Ishikawa (cell line): ENCODE results near the gene SLC22A14.
A peak's percentile ranks its signal among the peaks of the same experiment; 100 is the strongest.

Experiments
- CEBPB ChIP-seq: IDR thresholded peaks from 2 replicates; pipeline ENCODE4 v1.6.1; 2012
- CREB1 ChIP-seq: IDR thresholded peaks from 2 replicates; pipeline ENCODE4 v1.6.1; 2012; ENCODE audit warnings: low read depth
- EGR1 ChIP-seq: IDR thresholded peaks from 2 replicates; pipeline ENCODE4 v1.6.1; 2012
- EP300 ChIP-seq: IDR thresholded peaks from 2 replicates; pipeline ENCODE4 v1.6.1; 2012; ENCODE audit warnings: borderline replicate concordance
- FOXM1 ChIP-seq: IDR thresholded peaks from 2 replicates; pipeline ENCODE4 v1.6.1; 2012; ENCODE audit warnings: low read depth, borderline replicate concordance
- NFIC ChIP-seq: IDR thresholded peaks from 2 replicates; pipeline ENCODE4 v1.6.1; 2012
- RAD21 ChIP-seq: IDR thresholded peaks from 2 replicates; pipeline ENCODE4 v1.6.1; 2012; ENCODE audit warnings: low read depth
- TAF1 ChIP-seq: IDR thresholded peaks from 2 replicates; pipeline ENCODE4 v1.6.1; 2012; ENCODE audit warnings: low read depth, mild to moderate bottlenecking
- TCF12 ChIP-seq: IDR thresholded peaks from 2 replicates; pipeline ENCODE4 v1.6.1; 2012; ENCODE audit warnings: low read depth
- TEAD4 ChIP-seq: IDR thresholded peaks from 2 replicates; pipeline ENCODE4 v1.6.1; 2012
- YY1 ChIP-seq: IDR thresholded peaks from 2 replicates; pipeline ENCODE4 v1.6.1; 2012; ENCODE audit warnings: low read depth
- ZBTB7A ChIP-seq: IDR thresholded peaks from 2 replicates; pipeline ENCODE4 v1.6.1; 2012; ENCODE audit warnings: low read depth
- TF ChIP-seq, protein P1 (sequence below): IDR thresholded peaks from 2 replicates; pipeline ENCODE4 v1.6.1; 2012; ENCODE audit warnings: low read depth, mild to moderate bottlenecking
- TF ChIP-seq, protein P2 (sequence below): IDR thresholded peaks from 2 replicates; pipeline ENCODE4 v1.6.1; 2012
- TF ChIP-seq, protein P3 (sequence below): IDR thresholded peaks from 2 replicates; pipeline ENCODE4 v1.6.1; 2012

SLC22A14 gene, protein sequence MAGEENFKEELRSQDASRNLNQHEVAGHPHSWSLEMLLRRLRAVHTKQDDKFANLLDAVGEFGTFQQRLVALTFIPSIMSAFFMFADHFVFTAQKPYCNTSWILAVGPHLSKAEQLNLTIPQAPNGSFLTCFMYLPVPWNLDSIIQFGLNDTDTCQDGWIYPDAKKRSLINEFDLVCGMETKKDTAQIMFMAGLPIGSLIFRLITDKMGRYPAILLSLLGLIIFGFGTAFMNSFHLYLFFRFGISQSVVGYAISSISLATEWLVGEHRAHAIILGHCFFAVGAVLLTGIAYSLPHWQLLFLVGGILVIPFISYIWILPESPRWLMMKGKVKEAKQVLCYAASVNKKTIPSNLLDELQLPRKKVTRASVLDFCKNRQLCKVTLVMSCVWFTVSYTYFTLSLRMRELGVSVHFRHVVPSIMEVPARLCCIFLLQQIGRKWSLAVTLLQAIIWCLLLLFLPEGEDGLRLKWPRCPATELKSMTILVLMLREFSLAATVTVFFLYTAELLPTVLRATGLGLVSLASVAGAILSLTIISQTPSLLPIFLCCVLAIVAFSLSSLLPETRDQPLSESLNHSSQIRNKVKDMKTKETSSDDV

DNA sequence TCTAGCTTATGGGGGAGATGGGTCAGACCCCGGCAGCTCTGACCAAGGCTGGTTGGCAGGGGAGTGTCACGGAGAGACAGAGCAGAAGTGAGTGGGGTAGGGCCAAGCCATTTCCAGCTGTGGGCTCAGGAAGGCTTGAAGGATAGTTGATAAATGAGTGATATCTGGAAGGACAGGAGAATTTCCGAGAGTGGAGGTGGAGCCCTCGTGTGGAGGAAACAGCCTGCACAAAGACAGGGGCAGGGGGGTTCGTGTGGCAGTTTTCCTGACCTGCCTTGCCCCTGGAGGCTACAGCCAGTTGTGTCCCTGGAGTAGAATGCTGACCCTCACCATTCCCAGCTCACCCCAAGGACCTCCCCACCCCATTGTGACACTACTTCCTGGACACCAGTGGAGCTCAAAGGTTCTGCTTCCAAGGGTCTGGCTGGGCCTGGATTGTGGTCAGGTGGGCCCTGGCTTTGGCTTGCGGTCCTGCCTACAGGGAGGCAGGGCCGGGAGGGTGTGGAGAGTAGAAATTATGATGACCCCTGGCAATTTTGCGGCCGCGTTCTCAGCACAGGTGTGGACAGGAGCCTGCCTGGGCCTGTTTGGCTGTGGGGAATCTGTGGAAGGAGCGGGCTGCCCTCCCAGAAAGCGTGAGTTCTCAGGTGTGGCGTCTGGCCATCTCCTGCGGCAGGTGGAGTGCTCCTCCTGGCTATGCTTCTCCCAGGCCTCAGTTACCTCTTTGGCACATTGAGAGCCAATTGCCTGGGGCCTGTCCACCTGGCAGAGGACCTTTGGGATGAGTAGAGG lies at the start of gene SLC22A14:
SLC22A14 (plus strand) TSS at position 400 of the 792 bp plus-strand sequence. CDS start 23,733 bp downstream, outside the sequence.
- no peak for TF ChIP-seq TCF12
- peak; percentile 16; the same call in 1 of the 2 replicates for TF ChIP-seq RAD21

DNA sequence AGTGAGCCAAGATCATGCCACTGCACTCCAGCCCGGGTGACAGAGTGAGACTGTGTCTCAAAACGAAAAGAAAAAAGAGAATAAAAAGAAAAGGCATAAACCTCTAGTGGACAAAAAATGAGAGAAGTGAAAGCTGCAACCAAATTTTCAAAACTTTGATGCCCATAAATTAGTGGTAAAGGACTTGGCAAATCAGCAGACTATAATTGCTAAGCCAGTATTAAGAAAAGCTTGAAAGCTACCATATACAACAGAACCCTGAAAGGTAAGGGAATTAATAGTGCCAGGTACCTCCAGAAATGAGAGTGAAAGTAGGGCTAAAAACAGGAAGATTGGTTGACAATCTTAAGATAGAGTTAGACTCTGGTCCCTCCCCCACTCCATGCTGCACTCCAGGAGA lies 49.4 kb upstream of the SLC22A14 start:
- TF ChIP-seq CREB1 (no peak), TAF1 (no peak), EGR1 (no peak), RAD21 (no peak), FOXM1 (no peak), TEAD4 (no peak), TCF12 (no peak), CEBPB (no peak), NFIC (no peak), EP300 (no peak), ZBTB7A (no peak), YY1 (no peak)
- TF ChIP-seq, protein P1, sequence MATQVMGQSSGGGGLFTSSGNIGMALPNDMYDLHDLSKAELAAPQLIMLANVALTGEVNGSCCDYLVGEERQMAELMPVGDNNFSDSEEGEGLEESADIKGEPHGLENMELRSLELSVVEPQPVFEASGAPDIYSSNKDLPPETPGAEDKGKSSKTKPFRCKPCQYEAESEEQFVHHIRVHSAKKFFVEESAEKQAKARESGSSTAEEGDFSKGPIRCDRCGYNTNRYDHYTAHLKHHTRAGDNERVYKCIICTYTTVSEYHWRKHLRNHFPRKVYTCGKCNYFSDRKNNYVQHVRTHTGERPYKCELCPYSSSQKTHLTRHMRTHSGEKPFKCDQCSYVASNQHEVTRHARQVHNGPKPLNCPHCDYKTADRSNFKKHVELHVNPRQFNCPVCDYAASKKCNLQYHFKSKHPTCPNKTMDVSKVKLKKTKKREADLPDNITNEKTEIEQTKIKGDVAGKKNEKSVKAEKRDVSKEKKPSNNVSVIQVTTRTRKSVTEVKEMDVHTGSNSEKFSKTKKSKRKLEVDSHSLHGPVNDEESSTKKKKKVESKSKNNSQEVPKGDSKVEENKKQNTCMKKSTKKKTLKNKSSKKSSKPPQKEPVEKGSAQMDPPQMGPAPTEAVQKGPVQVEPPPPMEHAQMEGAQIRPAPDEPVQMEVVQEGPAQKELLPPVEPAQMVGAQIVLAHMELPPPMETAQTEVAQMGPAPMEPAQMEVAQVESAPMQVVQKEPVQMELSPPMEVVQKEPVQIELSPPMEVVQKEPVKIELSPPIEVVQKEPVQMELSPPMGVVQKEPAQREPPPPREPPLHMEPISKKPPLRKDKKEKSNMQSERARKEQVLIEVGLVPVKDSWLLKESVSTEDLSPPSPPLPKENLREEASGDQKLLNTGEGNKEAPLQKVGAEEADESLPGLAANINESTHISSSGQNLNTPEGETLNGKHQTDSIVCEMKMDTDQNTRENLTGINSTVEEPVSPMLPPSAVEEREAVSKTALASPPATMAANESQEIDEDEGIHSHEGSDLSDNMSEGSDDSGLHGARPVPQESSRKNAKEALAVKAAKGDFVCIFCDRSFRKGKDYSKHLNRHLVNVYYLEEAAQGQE: no peak
- TF ChIP-seq, protein P2, sequence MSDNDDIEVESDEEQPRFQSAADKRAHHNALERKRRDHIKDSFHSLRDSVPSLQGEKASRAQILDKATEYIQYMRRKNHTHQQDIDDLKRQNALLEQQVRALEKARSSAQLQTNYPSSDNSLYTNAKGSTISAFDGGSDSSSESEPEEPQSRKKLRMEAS: no peak
- TF ChIP-seq, protein P3, sequence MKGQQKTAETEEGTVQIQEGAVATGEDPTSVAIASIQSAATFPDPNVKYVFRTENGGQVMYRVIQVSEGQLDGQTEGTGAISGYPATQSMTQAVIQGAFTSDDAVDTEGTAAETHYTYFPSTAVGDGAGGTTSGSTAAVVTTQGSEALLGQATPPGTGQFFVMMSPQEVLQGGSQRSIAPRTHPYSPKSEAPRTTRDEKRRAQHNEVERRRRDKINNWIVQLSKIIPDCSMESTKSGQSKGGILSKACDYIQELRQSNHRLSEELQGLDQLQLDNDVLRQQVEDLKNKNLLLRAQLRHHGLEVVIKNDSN: no peak

DNA sequence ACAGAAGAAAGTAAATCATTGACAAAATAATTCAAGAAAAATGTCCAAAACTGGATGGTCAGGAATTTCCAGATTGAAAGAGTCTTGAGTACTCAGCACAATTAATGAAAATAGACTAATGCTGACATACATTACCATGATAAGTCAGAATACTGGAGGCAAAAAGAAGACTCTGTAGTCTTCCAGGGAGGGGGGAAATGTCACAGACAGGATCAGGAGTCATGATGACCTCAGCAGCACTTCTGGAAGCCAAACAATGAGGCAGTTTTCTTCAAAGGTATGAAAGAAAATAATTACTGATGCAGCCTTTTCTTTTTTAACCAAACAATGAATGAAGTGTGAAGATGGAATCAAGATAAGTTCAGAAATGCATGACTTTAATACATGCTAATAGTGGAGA lies 46.6 kb upstream of the SLC22A14 start:
- TF ChIP-seq EGR1 (no peak), TCF12 (no peak), NFIC (no peak)

DNA sequence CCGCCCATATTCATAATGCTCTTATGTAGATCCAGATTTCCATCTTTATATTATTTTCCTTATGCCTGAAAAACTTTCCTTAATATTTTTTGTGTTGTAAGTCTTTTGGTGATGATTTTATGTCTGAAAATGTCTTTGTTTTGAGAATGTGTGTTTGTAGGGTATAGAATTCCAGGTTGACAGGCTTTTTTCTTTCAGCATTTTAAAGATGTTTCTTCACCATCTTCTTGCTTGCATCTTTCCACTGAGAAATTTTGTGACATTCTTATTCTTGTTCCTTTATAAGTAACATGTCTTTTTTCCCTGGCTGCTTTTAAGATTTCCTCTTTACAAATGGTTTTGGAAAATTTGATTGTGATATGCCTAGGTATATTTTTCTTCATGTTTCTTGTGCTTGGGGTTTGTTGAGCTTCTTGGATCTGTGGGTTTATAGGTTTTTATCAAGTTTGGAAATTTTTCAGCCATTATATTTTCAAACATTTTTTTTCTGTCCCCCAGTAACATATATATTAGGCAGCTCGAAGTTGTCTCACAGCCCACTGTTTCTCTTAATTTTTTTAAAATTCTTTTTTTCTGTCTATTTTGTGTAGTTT lies 43.6 kb upstream of the SLC22A14 start:
- TF ChIP-seq ZBTB7A (no peak), TAF1 (no peak), CREB1 (no peak), CEBPB (no peak), YY1 (no peak), RAD21 (no peak), NFIC (no peak), TCF12 (no peak), EP300 (no peak), EGR1 (no peak), TEAD4 (no peak), FOXM1 (no peak)
- TF ChIP-seq, protein P1: no peak
- TF ChIP-seq, protein P3: no peak
- TF ChIP-seq, protein P2: no peak

DNA sequence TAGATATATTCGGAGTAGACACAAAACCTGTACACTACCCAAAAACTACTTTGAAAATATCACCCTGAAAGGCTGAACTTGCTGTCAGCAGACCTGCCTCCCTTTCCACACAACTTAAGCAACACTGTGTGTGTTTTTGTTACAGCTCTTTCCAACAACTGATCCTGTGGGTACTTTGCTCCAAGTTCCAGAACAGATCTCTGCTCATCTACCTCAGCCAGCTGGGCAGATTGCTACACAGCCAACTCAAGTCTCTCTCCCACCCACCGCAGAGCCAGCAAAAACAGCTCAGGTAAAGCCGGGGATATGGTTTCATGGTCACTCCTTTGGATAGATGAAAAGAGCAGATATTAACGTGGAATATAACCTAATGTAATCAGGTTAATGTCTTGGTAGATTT lies 36.2 kb upstream of the SLC22A14 start:
- TF ChIP-seq, protein P2: no peak
- TF ChIP-seq TEAD4 (no peak), EGR1 (no peak), CEBPB (no peak), EP300 (no peak), ZBTB7A (no peak), TAF1 (no peak)
- TF ChIP-seq, protein P3: no peak
